ENCODE results near the gene KNTC1.
"Not testable (repeated sequence)": the region's sequence is repeated elsewhere in the genome, so short reads cannot be mapped to it uniquely, and the experiment has no call there.

Gene KNTC1, protein sequence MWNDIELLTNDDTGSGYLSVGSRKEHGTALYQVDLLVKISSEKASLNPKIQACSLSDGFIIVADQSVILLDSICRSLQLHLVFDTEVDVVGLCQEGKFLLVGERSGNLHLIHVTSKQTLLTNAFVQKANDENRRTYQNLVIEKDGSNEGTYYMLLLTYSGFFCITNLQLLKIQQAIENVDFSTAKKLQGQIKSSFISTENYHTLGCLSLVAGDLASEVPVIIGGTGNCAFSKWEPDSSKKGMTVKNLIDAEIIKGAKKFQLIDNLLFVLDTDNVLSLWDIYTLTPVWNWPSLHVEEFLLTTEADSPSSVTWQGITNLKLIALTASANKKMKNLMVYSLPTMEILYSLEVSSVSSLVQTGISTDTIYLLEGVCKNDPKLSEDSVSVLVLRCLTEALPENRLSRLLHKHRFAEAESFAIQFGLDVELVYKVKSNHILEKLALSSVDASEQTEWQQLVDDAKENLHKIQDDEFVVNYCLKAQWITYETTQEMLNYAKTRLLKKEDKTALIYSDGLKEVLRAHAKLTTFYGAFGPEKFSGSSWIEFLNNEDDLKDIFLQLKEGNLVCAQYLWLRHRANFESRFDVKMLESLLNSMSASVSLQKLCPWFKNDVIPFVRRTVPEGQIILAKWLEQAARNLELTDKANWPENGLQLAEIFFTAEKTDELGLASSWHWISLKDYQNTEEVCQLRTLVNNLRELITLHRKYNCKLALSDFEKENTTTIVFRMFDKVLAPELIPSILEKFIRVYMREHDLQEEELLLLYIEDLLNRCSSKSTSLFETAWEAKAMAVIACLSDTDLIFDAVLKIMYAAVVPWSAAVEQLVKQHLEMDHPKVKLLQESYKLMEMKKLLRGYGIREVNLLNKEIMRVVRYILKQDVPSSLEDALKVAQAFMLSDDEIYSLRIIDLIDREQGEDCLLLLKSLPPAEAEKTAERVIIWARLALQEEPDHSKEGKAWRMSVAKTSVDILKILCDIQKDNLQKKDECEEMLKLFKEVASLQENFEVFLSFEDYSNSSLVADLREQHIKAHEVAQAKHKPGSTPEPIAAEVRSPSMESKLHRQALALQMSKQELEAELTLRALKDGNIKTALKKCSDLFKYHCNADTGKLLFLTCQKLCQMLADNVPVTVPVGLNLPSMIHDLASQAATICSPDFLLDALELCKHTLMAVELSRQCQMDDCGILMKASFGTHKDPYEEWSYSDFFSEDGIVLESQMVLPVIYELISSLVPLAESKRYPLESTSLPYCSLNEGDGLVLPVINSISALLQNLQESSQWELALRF (N-terminal part only)

DNA sequence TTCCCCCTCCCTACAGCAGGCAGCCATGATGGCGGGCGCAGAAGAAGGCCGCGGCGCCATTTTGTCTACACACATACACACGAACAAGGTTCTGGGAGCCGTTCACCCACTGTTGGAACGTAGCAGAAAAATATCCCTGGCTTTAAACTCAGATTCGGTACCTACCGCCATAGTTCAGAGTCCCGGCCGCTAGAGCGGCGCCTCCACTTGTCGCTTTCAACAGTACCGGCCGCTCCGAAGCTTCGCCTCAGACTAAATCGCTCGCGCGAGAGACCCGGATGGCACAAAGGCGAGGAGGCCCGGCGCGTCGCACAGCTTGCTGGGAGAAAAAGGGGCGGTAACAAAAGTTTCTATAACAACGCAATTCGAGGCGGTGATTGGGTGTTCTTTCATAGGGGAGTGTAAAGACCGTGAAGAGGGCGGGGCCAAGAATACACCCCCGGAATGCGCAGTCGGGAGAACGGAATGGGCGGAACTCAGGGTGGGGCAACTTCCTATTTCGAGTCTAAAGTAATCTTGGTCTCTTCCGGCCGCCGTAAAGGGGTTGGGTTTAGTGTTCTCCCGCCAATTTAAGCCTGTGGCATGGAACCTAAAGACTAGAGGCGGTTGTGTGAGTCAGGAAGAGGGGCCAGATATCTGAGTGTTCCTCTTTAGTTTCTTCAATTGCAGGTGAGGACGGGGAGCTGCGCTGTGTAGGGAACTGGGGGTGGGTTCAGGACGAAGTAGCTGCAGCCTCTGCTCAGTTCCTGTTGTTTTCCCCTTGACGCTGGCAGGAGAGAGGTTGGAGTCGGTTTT, at the start of gene KNTC1, which contains the start of gene RSRC2:
TSS of gene KNTC1 (plus strand) at position 567 of the 795 bp plus-strand sequence. CDS start 2,815 bp downstream, outside the sequence.
TSS of gene RSRC2 (minus strand) at position 254 of the 795 bp plus-strand sequence. CDS start at position 171, 83 bp downstream.
- peak within 1 kb of the TSS; percentile 84 for H3K4me3 ChIP-seq (replicated peaks; ENCODE audit: low read depth, low read length)
- TF ChIP-seq, protein P1, sequence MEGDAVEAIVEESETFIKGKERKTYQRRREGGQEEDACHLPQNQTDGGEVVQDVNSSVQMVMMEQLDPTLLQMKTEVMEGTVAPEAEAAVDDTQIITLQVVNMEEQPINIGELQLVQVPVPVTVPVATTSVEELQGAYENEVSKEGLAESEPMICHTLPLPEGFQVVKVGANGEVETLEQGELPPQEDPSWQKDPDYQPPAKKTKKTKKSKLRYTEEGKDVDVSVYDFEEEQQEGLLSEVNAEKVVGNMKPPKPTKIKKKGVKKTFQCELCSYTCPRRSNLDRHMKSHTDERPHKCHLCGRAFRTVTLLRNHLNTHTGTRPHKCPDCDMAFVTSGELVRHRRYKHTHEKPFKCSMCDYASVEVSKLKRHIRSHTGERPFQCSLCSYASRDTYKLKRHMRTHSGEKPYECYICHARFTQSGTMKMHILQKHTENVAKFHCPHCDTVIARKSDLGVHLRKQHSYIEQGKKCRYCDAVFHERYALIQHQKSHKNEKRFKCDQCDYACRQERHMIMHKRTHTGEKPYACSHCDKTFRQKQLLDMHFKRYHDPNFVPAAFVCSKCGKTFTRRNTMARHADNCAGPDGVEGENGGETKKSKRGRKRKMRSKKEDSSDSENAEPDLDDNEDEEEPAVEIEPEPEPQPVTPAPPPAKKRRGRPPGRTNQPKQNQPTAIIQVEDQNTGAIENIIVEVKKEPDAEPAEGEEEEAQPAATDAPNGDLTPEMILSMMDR (IDR thresholded peaks at IDR 0.05; ENCODE audit: low read depth, low read length, missing control alignments) = no peak
- peak; percentile 99 for DNase-seq (ENCODE audit: extremely low read depth, low read depth)

DNA sequence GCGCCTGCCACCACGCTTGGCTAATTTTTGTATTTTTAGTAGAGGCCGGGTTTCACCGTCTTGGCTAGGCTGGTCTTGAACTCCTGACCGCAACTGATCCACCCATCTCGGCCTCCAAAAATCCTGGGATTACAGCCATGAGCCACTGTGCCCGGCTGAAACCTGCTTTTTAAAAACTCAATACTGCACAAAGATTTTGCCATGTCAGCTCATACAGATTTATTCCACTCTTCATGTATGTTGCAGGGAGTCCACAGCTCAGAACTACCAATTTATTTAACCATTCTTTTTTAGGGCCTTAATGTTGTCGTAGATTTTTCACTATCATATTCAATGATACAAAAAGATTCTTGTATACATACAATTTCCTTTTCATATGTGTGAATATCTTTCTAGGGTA, 46.3 kb upstream of the KNTC1 start:
- no peak overlapping the region for H3K4me3 ChIP-seq (replicated peaks; ENCODE audit: low read depth, low read length)
- DNase-seq (ENCODE audit: extremely low read depth, low read depth) = no peak
- TF ChIP-seq, protein P1 (IDR thresholded peaks at IDR 0.05; ENCODE audit: low read depth, low read length, missing control alignments) = no peak

DNA sequence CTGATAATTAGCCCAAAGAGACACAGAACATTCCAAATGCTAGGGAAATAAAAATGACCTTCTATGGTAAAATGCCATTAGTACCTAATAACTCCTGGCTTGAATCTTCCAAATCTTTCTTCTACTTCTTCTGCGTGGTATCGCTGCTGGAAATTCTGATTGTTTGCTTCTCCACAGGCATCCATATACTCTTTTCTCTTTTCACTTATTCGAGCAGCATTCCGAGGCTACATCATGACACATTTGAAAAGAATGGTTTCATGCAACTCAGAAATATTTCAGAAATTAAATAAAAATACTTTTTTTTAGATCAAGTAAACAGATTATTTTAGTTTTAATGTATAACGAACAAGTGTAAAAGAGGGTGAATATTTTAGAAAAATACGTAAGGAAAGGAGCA, 45.2 kb upstream of the KNTC1 start:
- TF ChIP-seq, protein P1 (IDR thresholded peaks at IDR 0.05; ENCODE audit: low read depth, low read length, missing control alignments) = no peak
- no peak for DNase-seq (ENCODE audit: extremely low read depth, low read depth)
- H3K4me3 ChIP-seq (replicated peaks; ENCODE audit: low read depth, low read length) = no peak overlapping the region

- TF ChIP-seq, protein P1 (IDR thresholded peaks at IDR 0.05; ENCODE audit: low read depth, low read length, missing control alignments) = no peak
- DNase-seq (ENCODE audit: extremely low read depth, low read depth) = no peak
- H3K4me3 ChIP-seq (replicated peaks; ENCODE audit: low read depth, low read length) = no peak overlapping the region
Measured at GRCh38 chr12:122483969-122484368, 43.1 kb upstream of the KNTC1 start.

DNA sequence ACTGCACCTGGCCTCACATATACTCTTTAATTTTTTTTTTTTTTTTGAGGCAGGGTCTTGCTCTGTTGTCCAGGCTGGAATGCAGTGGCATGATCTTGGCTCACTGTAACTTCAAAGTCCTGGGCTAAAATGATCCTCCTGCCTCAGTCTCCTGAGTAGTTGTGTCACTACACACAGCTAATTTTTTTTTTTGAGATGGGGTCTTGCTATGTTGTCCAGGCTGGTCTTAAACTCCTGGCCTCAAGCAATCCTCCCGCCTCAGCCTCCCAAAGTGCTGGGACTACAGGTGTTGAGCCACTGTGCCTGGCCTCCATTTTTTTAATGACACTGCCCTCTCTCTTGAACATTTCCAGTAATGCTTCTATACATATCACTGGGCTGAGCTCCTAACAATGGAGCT, 42.7 kb upstream of the KNTC1 start:
- not testable (repeated sequence) for DNase-seq (ENCODE audit: extremely low read depth, low read depth); H3K4me3 ChIP-seq (replicated peaks; ENCODE audit: low read depth, low read length)

GRCh38 chr12:122486360-122486759, 40.7 kb upstream of the KNTC1 start:
- H3K4me3 ChIP-seq (replicated peaks; ENCODE audit: low read depth, low read length); DNase-seq (ENCODE audit: extremely low read depth, low read depth): not testable (repeated sequence)

Data from HFF-Myc (cell line).